ENCODE results near the gene BCAS1. TPM values are rescaled to one million over a fixed set of nuclear protein-coding genes. Genes with fewer than 3 reads are reported as not detected.

Gene BCAS1
- total and polyA plus RNA-seq, 2 donors (not counting 3 experiments of a cell fraction or from before 2014, with no cell fraction given), result not detected

DNA sequence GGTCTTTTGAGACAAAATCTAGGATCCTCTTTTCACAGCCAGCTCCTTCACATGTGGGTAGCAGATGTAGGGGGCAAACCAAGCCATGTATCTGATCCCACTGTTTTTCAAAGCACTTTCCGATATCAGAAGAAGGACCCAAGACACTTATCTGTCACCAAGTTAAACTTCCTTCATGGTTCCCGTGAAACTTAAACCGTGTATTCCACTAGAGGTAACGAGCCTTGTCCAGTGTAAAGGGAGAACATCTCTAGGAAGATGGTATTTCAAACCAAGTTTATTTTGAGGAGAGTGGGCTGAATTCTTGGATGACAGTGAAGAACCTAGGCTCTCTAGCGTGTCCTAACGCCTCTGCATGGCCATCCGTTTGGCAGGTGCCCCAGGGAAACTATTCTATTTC, 76.3 kb downstream of the BCAS1 start:
- H3K4me2 ChIP-seq (ENCODE audit: insufficient read depth, low read length), result no peak overlapping the region
- no TSS peak for BruUV-seq (replicated peaks)
- POLR2A ChIA-PET, result no interaction called here
- no peaks in the 10 kb centered on the region for H3K9me1 ChIP-seq (replicated peaks; ENCODE audit: control insufficient read depth, extremely low read depth, insufficient read depth, low read length)
- no peak for TF ChIP-seq MYC (IDR thresholded peaks at IDR 0.05; ENCODE audit: low read depth, low read length)
- TF ChIP-seq, protein P1, sequence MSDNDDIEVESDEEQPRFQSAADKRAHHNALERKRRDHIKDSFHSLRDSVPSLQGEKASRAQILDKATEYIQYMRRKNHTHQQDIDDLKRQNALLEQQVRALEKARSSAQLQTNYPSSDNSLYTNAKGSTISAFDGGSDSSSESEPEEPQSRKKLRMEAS (IDR thresholded peaks at IDR 0.05; ENCODE audit: insufficient read depth, insufficient read length), result no peak
- no peak for TF ChIP-seq JUN (IDR thresholded peaks at IDR 0.05; ENCODE audit: borderline replicate concordance, insufficient read depth, insufficient read length, low read depth)
- no peak for TF ChIP-seq GATA2 (IDR thresholded peaks at IDR 0.05; ENCODE audit: insufficient read depth, insufficient read length, low read depth, low read length)
- no peak for TF ChIP-seq EZH2 (IDR thresholded peaks at IDR 0.05; ENCODE audit: borderline replicate concordance, low read depth, low read length, severe bottlenecking)
- no peak for TF ChIP-seq FOS (IDR thresholded peaks at IDR 0.05; ENCODE audit: borderline replicate concordance, insufficient read depth, low read length)
- no peak for TF ChIP-seq POLR2A (IDR thresholded peaks at IDR 0.05; ENCODE audit: low read depth, low read length)
- no peak for TF ChIP-seq POLR2AphosphoS5 (IDR thresholded peaks at IDR 0.05; ENCODE audit: insufficient read depth, low read depth, low read length)
- TF ChIP-seq, protein P2, sequence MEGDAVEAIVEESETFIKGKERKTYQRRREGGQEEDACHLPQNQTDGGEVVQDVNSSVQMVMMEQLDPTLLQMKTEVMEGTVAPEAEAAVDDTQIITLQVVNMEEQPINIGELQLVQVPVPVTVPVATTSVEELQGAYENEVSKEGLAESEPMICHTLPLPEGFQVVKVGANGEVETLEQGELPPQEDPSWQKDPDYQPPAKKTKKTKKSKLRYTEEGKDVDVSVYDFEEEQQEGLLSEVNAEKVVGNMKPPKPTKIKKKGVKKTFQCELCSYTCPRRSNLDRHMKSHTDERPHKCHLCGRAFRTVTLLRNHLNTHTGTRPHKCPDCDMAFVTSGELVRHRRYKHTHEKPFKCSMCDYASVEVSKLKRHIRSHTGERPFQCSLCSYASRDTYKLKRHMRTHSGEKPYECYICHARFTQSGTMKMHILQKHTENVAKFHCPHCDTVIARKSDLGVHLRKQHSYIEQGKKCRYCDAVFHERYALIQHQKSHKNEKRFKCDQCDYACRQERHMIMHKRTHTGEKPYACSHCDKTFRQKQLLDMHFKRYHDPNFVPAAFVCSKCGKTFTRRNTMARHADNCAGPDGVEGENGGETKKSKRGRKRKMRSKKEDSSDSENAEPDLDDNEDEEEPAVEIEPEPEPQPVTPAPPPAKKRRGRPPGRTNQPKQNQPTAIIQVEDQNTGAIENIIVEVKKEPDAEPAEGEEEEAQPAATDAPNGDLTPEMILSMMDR (IDR thresholded peaks at IDR 0.05; ENCODE audit: extremely low read depth in 1 of 2, insufficient read depth in 1 of 2, low read depth in 1 of 2, low read length in 2 of 2), result no peak
- H3K27ac ChIP-seq (ENCODE audit: insufficient read depth, low read depth, low read length), result no peak overlapping the region
- H3K27me3 ChIP-seq (ENCODE audit: control insufficient read depth in 2 of 2, insufficient read depth in 2 of 2, low read length in 2 of 2), result no peaks in the 10 kb centered on the region
- H3K9ac ChIP-seq (replicated peaks; ENCODE audit: extremely low read depth, insufficient read depth, low read length), result no peak overlapping the region
- no peaks in the 10 kb centered on the region for H3K79me2 ChIP-seq (ENCODE audit: control insufficient read depth, insufficient read depth, low read length)
- H3K9me3 ChIP-seq (replicated peaks; ENCODE audit: control insufficient read depth, insufficient read depth, low read length), result no peaks in the 10 kb centered on the region
- H4K20me1 ChIP-seq (replicated peaks; ENCODE audit: control insufficient read depth, extremely low read depth, insufficient read depth, low read length), result no peaks in the 10 kb centered on the region
- intact Hi-C loops (cut with micrococcal nuclease) (no loop called here), dilution Hi-C loops (cut with MboI; ENCODE audit: extremely low pct_ligation_motif_present, low sequenced_read_pairs) (no loop called here)
- no peak overlapping the region for H2AFZ ChIP-seq (ENCODE audit: low read depth, low read length)
- no peaks in the 10 kb centered on the region for H3K36me3 ChIP-seq (ENCODE audit: control insufficient read depth in 2 of 2, extremely low read depth in 1 of 2, insufficient read depth in 2 of 2, low read length in 2 of 2)
- CTCF ChIA-PET, result no interaction called here
- H3K4me3 ChIP-seq (replicated peaks in 1 of 3; ENCODE audit: insufficient read depth in 1 of 3, low read depth in 1 of 3, low read length in 3 of 3), result no peak overlapping the region
- DNase-seq (ENCODE audit: low read depth, low spot score) (no peak), FAIRE-seq (no peak)
- no peaks in the 10 kb centered on the region for H3K4me1 ChIP-seq (ENCODE audit: control insufficient read depth, extremely low read depth, insufficient read depth, low read length)
